Lung (tissue), 12 donors: Measurements from ENCODE around the gene BRINP1. TPM values are rescaled to one million over a fixed set of nuclear protein-coding genes. Genes with fewer than 3 reads are reported as not detected.
A peak's percentile ranks its signal among the peaks of the same experiment; 100 is the strongest.

Experiments used
- ATAC-seq: fragments of 200-7000 bp; cut with Tn5 transposase; one replicate; pipeline ENCODE4 v1.9.1; 2020; ENCODE audit warnings: moderate number of reproducible peaks; ENCODE audit not compliant: insufficient read depth, low FRiP score
- DNase-seq, 3 donors: peaks; one replicate each; pipeline ENCODE4 v3.0.0-alpha.2; 2013 to 2017
- H3K27ac ChIP-seq, 2 donors: one replicate each; pipeline ENCODE4 v1.5.1; 2013; ENCODE audit warnings: mild to moderate bottlenecking in 2 of 2, moderate library complexity in 2 of 2, control low read depth in 1 of 2, inconsistent platforms in 1 of 2, low read depth in 1 of 2, low read length in 1 of 2
- H3K27me3 ChIP-seq, 3 donors: one replicate each; pipeline ENCODE4 v1.5.1; 2013; ENCODE audit warnings: low read length in 2 of 3; ENCODE audit not compliant: control insufficient read depth in 3 of 3, insufficient read depth in 3 of 3
- H3K36me3 ChIP-seq, 4 donors: one replicate each; pipeline ENCODE4 v1.5.1; 2013; ENCODE audit warnings: low read length in 4 of 4, mild to moderate bottlenecking in 1 of 4, moderate library complexity in 1 of 4; ENCODE audit not compliant: control insufficient read depth in 4 of 4, insufficient read depth in 4 of 4
- H3K4me1 ChIP-seq, 5 donors: one replicate each; pipeline ENCODE4 v1.5.1; 2013; ENCODE audit warnings: low read length in 5 of 5, mild to moderate bottlenecking in 2 of 5, moderate library complexity in 1 of 5; ENCODE audit not compliant: control insufficient read depth in 5 of 5, insufficient read depth in 5 of 5
- H3K4me3 ChIP-seq: one replicate; pipeline ENCODE4 v1.5.1; 2013; ENCODE audit warnings: mild to moderate bottlenecking, control low read depth, moderate library complexity
- H3K9ac ChIP-seq, 2 donors: one replicate each; pipeline ENCODE4 v1.5.1; 2013; ENCODE audit warnings: low read length in 2 of 2, control low read depth in 1 of 2; ENCODE audit not compliant: insufficient read depth in 1 of 2
- H3K9me3 ChIP-seq, 4 donors: one replicate each; pipeline ENCODE4 v1.5.1; 2013; ENCODE audit warnings: low read length in 3 of 4, mild to moderate bottlenecking in 1 of 4, moderate library complexity in 1 of 4; ENCODE audit not compliant: control insufficient read depth in 4 of 4, insufficient read depth in 3 of 4
- CTCF ChIP-seq: IDR thresholded peaks from 2 replicates; pipeline ENCODE4 v1.5.1; 2012; ENCODE audit warnings: mild to moderate bottlenecking; ENCODE audit errors: control extremely low read depth, extremely low read depth
- WGBS, 2 donors: extraction: QIAGEN DNeasy Blood & Tissue Kit; methylation state at CpG; one replicate each; pipeline ENCODE4 v1.1.7; 2013; 5-methylcytosine and 5-hydroxymethylcytosine counted together
- polyA plus RNA-seq, 2 donors: library from polyadenylated mRNA; stranded (reverse); fragments of 200-250 nt; gene quantifications; one replicate each; pipeline ENCODE4 v1.2.1, GENCODE V29; 2013
- total RNA-seq, 2 donors: library from RNA; depleted of rRNA in 1 of 2; stranded (reverse); fragments of >200 nt in 1 of 2; gene quantifications; one replicate each; pipeline ENCODE4 v1.2.1, GENCODE V29; 2014 to 2021
- donor health status: control.
- donor health status: control.
- donor health status: Bipolar disorder and iron deficiency.
- donor health status: healthy.
- donor health status: DM: yes; HTN: yes; CAD: no.

The BRINP1 gene
- total and polyA plus RNA-seq, 4 donors, result 0.14 to 1.4 (median 0.42) TPM

- Histone ChIP-seq H3K9me3 (no peaks in the 10 kb centered on the region), H3K36me3 (peaks cover 0 to 2% (median 0%) of the 10 kb centered on the region in 4 donors), H3K27me3 (no peaks in the 10 kb centered on the region), H3K27ac (no peak overlapping the region), H3K4me1 (peaks cover 0 to 17% (median 0%) of the 10 kb centered on the region in 5 donors), H3K9ac (no peak overlapping the region), H3K4me3 (no peak overlapping the region)
- ATAC-seq, result no peak
- no peak for DNase-seq
- WGBS, 2 donors, result 48 to 52% methylated on average over 7 of the region's 7 CpGs
- no peak for TF ChIP-seq CTCF
These were observed 150.9 kb downstream of the BRINP1 start for GRCh38 chr9:119218293-119218692.

- H3K36me3 ChIP-seq, result peaks cover 0 to 2% (median 0%) of the 10 kb centered on the region in 4 donors
- WGBS, 2 donors, result 60 to 69% methylated on average over 8 of the region's 8 CpGs
- no peak for ATAC-seq
- no peak overlapping the region for H3K4me3 ChIP-seq
- peaks cover 0 to 17% (median 0%) of the 10 kb centered on the region in 5 donors for H3K4me1 ChIP-seq
- no peaks in the 10 kb centered on the region for H3K27me3 ChIP-seq
- H3K27ac ChIP-seq, result no peak overlapping the region
- DNase-seq, result peak; percentile 90 to 96 (median 94)
- no peaks in the 10 kb centered on the region for H3K9me3 ChIP-seq
- no peak for TF ChIP-seq CTCF
- H3K9ac ChIP-seq, result peak overlapping the region in 1 of 2 donors; percentile 17
These were observed 152.4 kb downstream of the BRINP1 start for GRCh38 chr9:119216651-119217331.

GRCh38 chr9:119215651-119216050 lies 153.6 kb downstream of the BRINP1 start:
- ATAC-seq (no peak), DNase-seq (no peak)
- 89 to 91% methylated on average over 2 of the region's 2 CpGs for WGBS, 2 donors
- Histone ChIP-seq H3K27me3 (no peaks in the 10 kb centered on the region), H3K27ac (no peak overlapping the region), H3K4me1 (peaks cover 0 to 17% (median 0%) of the 10 kb centered on the region in 5 donors), H3K9me3 (no peaks in the 10 kb centered on the region), H3K4me3 (no peak overlapping the region), H3K36me3 (peaks cover 0 to 2% (median 0%) of the 10 kb centered on the region in 4 donors), H3K9ac (no peak overlapping the region)
- TF ChIP-seq CTCF, result no peak
